Measurements from ENCODE around the gene SCYL2. TPM values are rescaled to one million over a fixed set of nuclear protein-coding genes. Genes with fewer than 3 reads are reported as not detected.
"Not testable (repeated sequence)": the region's sequence is repeated elsewhere in the genome, so short reads cannot be mapped to it uniquely, and the experiment has no call there.

SCYL2 gene
- total RNA-seq, 4 donors from 2014 or later = 47.5 to 73.4 (median 52.6) TPM

GRCh38 chr12:100279607-100280244 is 12.7 kb downstream of the SCYL2 start:
- Histone ChIP-seq H3K36me3 (peaks cover 0 to 14% (median 0%) of the 10 kb centered on the region in 3 donors), H3K9me3 (no peaks in the 10 kb centered on the region), H3K27ac (no peak overlapping the region), H3K4me1 (peaks cover 0 to 13% (median 0%) of the 10 kb centered on the region in 4 donors), H3K27me3 (no peaks in the 10 kb centered on the region), H3K4me3 (no peak overlapping the region)
- TF ChIP-seq CTCF (IDR thresholded peaks at IDR 0.05) = no peak
- no peak for TF ChIP-seq POLR2A (IDR thresholded peaks at IDR 0.05)
- DNase-seq = no peak

GRCh38 chr12:100284556-100284955 is 17.6 kb downstream of the SCYL2 start:
- peaks cover 0 to 26% (median 0%) of the 10 kb centered on the region in 3 donors for H3K36me3 ChIP-seq
- not testable (repeated sequence) for H3K4me1 ChIP-seq, H3K27me3 ChIP-seq, H3K27ac ChIP-seq, H3K9me3 ChIP-seq, H3K4me3 ChIP-seq, DNase-seq

- Histone ChIP-seq H3K27me3 (no peaks in the 10 kb centered on the region), H3K27ac (no peak overlapping the region), H3K4me3 (no peak overlapping the region), H3K36me3 (peaks cover 0 to 40% (median 3%) of the 10 kb centered on the region in 3 donors), H3K9me3 (no peaks in the 10 kb centered on the region), H3K4me1 (no peaks in the 10 kb centered on the region)
- TF ChIP-seq CTCF (IDR thresholded peaks at IDR 0.05) (no peak), POLR2A (IDR thresholded peaks at IDR 0.05) (no peak)
- no peak for DNase-seq
These were observed 22.1 kb downstream of the SCYL2 start for GRCh38 chr12:100289038-100289437.

- H3K36me3 ChIP-seq = peaks cover 0 to 31% (median 3%) of the 10 kb centered on the region in 3 donors
- no peak for TF ChIP-seq CTCF (IDR thresholded peaks at IDR 0.05)
- TF ChIP-seq POLR2A (IDR thresholded peaks at IDR 0.05) = no peak
- no peaks in the 10 kb centered on the region for H3K4me1 ChIP-seq
- no peak for DNase-seq
- H3K9me3 ChIP-seq = no peaks in the 10 kb centered on the region
- no peak overlapping the region for H3K27ac ChIP-seq
- H3K4me3 ChIP-seq = no peak overlapping the region
- H3K27me3 ChIP-seq = no peaks in the 10 kb centered on the region
These were observed 23.0 kb downstream of the SCYL2 start for GRCh38 chr12:100290016-100290415.

- no peak for DNase-seq
- Histone ChIP-seq H3K27ac (no peak overlapping the region), H3K4me3 (no peak overlapping the region), H3K9me3 (no peaks in the 10 kb centered on the region), H3K27me3 (no peaks in the 10 kb centered on the region), H3K4me1 (no peaks in the 10 kb centered on the region), H3K36me3 (peaks cover 0 to 32% (median 3%) of the 10 kb centered on the region in 3 donors)
- TF ChIP-seq CTCF (IDR thresholded peaks at IDR 0.05) = no peak
- no peak for TF ChIP-seq POLR2A (IDR thresholded peaks at IDR 0.05)
These were observed 26.0 kb downstream of the SCYL2 start for GRCh38 chr12:100293017-100293416.

- H3K27ac ChIP-seq, DNase-seq, H3K9me3 ChIP-seq, H3K27me3 ChIP-seq, H3K4me3 ChIP-seq, H3K4me1 ChIP-seq: not testable (repeated sequence)
- peaks cover 0 to 46% (median 3%) of the 10 kb centered on the region in 3 donors for H3K36me3 ChIP-seq
These were observed 27.4 kb downstream of the SCYL2 start for GRCh38 chr12:100294366-100294765.
